ENCODE measurements around the gene OGT. TPM values are rescaled to one million over a fixed set of nuclear protein-coding genes. Genes with fewer than 3 reads are reported as not detected.

Gene OGT
- total and polyA plus RNA-seq, 10 of the 15 experiments (the other 5 are each of a cell fraction or from before 2014, with no cell fraction given) = 38.2 to 671 (median 107) TPM

GRCh38 chrX:71619193-71619592 is 86.3 kb downstream of the OGT start (continued):
- TF ChIP-seq BCL3 (IDR thresholded peaks at IDR 0.05; ENCODE audit: borderline replicate concordance, insufficient read depth, low read depth, low read length, poor library complexity, severe bottlenecking) (no peak), KAT2A (conservative IDR thresholded peaks at IDR 0.05; ENCODE audit: control insufficient read depth, low read depth, low read length) (no peak), WRNIP1 (IDR thresholded peaks at IDR 0.05; ENCODE audit: borderline replicate concordance, low read depth, low read length) (no peak), CREM (IDR thresholded peaks at IDR 0.05; ENCODE audit: low read depth) (peak; percentile 80), REST (IDR thresholded peaks at IDR 0.05; ENCODE audit: low read depth, low read length) (no peak), RAD21 (IDR thresholded peaks at IDR 0.05; ENCODE audit: insufficient read depth, low read depth, low read length) (no peak), ZNF622 (IDR thresholded peaks at IDR 0.05) (no peak), NR2F1 (conservative IDR thresholded peaks at IDR 0.05) (0 out of 2 replicates have a peak, but pooled peaks have one; percentile 41), SUZ12 (IDR thresholded peaks at IDR 0.05; ENCODE audit: unreplicated experiment) (no peak), YY1 (IDR thresholded peaks at IDR 0.05; ENCODE audit: low read depth, low read length) (no peak), MEF2A (IDR thresholded peaks at IDR 0.05; ENCODE audit: insufficient read depth, low read depth, low read length) (no peak), IKZF2 (IDR thresholded peaks at IDR 0.05) (peak; percentile 77 to 80; a peak in 3 of 4 replicates), POLR2A (IDR thresholded peaks at IDR 0.05; ENCODE audit: low read depth, low read length) (no peak), ZNF687 (IDR thresholded peaks at IDR 0.05) (no peak; the same call in 1 of the 2 replicates), ZNF274 (IDR thresholded peaks at IDR 0.05; ENCODE audit: insufficient read depth, insufficient read length) (no peak), NKRF (conservative IDR thresholded peaks at IDR 0.05) (no peak)
- TF ChIP-seq, protein P1, sequence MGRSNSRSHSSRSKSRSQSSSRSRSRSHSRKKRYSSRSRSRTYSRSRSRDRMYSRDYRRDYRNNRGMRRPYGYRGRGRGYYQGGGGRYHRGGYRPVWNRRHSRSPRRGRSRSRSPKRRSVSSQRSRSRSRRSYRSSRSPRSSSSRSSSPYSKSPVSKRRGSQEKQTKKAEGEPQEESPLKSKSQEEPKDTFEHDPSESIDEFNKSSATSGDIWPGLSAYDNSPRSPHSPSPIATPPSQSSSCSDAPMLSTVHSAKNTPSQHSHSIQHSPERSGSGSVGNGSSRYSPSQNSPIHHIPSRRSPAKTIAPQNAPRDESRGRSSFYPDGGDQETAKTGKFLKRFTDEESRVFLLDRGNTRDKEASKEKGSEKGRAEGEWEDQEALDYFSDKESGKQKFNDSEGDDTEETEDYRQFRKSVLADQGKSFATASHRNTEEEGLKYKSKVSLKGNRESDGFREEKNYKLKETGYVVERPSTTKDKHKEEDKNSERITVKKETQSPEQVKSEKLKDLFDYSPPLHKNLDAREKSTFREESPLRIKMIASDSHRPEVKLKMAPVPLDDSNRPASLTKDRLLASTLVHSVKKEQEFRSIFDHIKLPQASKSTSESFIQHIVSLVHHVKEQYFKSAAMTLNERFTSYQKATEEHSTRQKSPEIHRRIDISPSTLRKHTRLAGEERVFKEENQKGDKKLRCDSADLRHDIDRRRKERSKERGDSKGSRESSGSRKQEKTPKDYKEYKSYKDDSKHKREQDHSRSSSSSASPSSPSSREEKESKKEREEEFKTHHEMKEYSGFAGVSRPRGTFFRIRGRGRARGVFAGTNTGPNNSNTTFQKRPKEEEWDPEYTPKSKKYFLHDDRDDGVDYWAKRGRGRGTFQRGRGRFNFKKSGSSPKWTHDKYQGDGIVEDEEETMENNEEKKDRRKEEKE (IDR thresholded peaks at IDR 0.05) = no peak

Measured in GM12878 (cell line).